ENCODE results near the gene ADCY2.

ADCY2 gene

GRCh38 chr5:7680260-7680659, 284.3 kb downstream of the ADCY2 start:
- DNase-seq (ENCODE audit: low read depth in 2 of 2), result no peak
- TF ChIP-seq CTCF (IDR thresholded peaks at IDR 0.05; ENCODE audit: low read depth, low read length), result no peak
- H3K4me3 ChIP-seq (replicated peaks in 1 of 2; ENCODE audit: low read depth in 2 of 2, low read length in 2 of 2), result no peak overlapping the region

GRCh38 chr5:7682379-7682778, 286.4 kb downstream of the ADCY2 start:
- TF ChIP-seq CTCF (IDR thresholded peaks at IDR 0.05; ENCODE audit: low read depth, low read length), result no peak
- no peak overlapping the region for H3K4me3 ChIP-seq (replicated peaks in 1 of 2; ENCODE audit: low read depth in 2 of 2, low read length in 2 of 2)
- no peak for DNase-seq (ENCODE audit: low read depth in 2 of 2)

GRCh38 chr5:7683753-7684152, 287.8 kb downstream of the ADCY2 start:
- DNase-seq (ENCODE audit: low read depth in 2 of 2), result no peak

GRCh38 chr5:7684826-7685225, 288.9 kb downstream of the ADCY2 start:
- TF ChIP-seq CTCF (IDR thresholded peaks at IDR 0.05; ENCODE audit: low read depth, low read length), result no peak
- H3K4me3 ChIP-seq (replicated peaks in 1 of 2; ENCODE audit: low read depth in 2 of 2, low read length in 2 of 2), result no peak overlapping the region
- DNase-seq (ENCODE audit: low read depth in 2 of 2), result no peak

More at GRCh38 chr5:7683753-7684152, 287.8 kb downstream of the ADCY2 start:
- no peak overlapping the region for H3K4me3 ChIP-seq (replicated peaks in 1 of 2; ENCODE audit: low read depth in 2 of 2, low read length in 2 of 2)
- no peak for TF ChIP-seq CTCF (IDR thresholded peaks at IDR 0.05; ENCODE audit: low read depth, low read length)

GRCh38 chr5:7686794-7687193, 290.9 kb downstream of the ADCY2 start:
- H3K4me3 ChIP-seq (replicated peaks in 1 of 2; ENCODE audit: low read depth in 2 of 2, low read length in 2 of 2), result no peak overlapping the region
- no peak for DNase-seq (ENCODE audit: low read depth in 2 of 2)
- TF ChIP-seq CTCF (IDR thresholded peaks at IDR 0.05; ENCODE audit: low read depth, low read length), result no peak

GRCh38 chr5:7690557-7690956, 294.6 kb downstream of the ADCY2 start:
- H3K4me3 ChIP-seq (replicated peaks in 1 of 2; ENCODE audit: low read depth in 2 of 2, low read length in 2 of 2), result no peak overlapping the region
- no peak for TF ChIP-seq CTCF (IDR thresholded peaks at IDR 0.05; ENCODE audit: low read depth, low read length)
- DNase-seq (ENCODE audit: low read depth in 2 of 2), result no peak

GRCh38 chr5:7705261-7705660, 309.3 kb downstream of the ADCY2 start:
- no peak for TF ChIP-seq CTCF (IDR thresholded peaks at IDR 0.05; ENCODE audit: low read depth, low read length)
- H3K4me3 ChIP-seq (replicated peaks in 1 of 2; ENCODE audit: low read depth in 2 of 2, low read length in 2 of 2), result no peak overlapping the region
- no peak for DNase-seq (ENCODE audit: low read depth in 2 of 2)

Measured in cardiac fibroblast (primary cell).